ENCODE data around the gene APOL2.

- TF ChIP-seq CTCF (IDR thresholded peaks at IDR 0.05) (no peak), POLR2A (IDR thresholded peaks at IDR 0.05) (no peak)
Observed at GRCh38 chr22:36280379-36280778, 41.1 kb upstream of the APOL2 start.
